Suprapubic skin (tissue), 4 donors: ENCODE results near the gene GLIS1. TPM values are rescaled to one million over a fixed set of nuclear protein-coding genes. Genes with fewer than 3 reads are reported as not detected.
A peak's percentile ranks its signal among the peaks of the same experiment; 100 is the strongest.

ENCODE experiments used
- DNase-seq, 2 donors: peaks; one replicate each; pipeline ENCODE4 v3.0.0-alpha.2; 2019; ENCODE audit warnings: low spot score in 2 of 2
- H3K27ac ChIP-seq: fragments of 200-600 bp; sonication (generic); one replicate; pipeline ENCODE4 v1.5.1; 2019
- H3K27me3 ChIP-seq: fragments of 200-600 bp; sonication (generic); one replicate; pipeline ENCODE4 v1.5.1; 2019
- H3K36me3 ChIP-seq: fragments of 200-600 bp; sonication (generic); one replicate; pipeline ENCODE4 v1.5.1; 2019
- H3K4me1 ChIP-seq: fragments of 200-600 bp; sonication (generic); one replicate; pipeline ENCODE4 v1.5.1; 2019
- H3K4me3 ChIP-seq: fragments of 200-600 bp; sonication (generic); one replicate; pipeline ENCODE4 v1.5.1; 2019; ENCODE audit warnings: mild to moderate bottlenecking
- H3K9me3 ChIP-seq: fragments of 200-600 bp; sonication (generic); one replicate; pipeline ENCODE4 v1.5.1; 2019
- CTCF ChIP-seq, 2 donors: fragments of 200-600 bp in 1 of 2; fragments of 450-650 bp in 1 of 2; sonication (generic) in 1 of 2; IDR thresholded peaks; one replicate each; pipeline ENCODE4 v1.5.1; 2016 to 2019; ENCODE audit warnings: antibody characterized with exemption in 2 of 2, mild to moderate bottlenecking in 1 of 2, moderate library complexity in 1 of 2
- EP300 ChIP-seq: sonication (generic); formaldehyde crosslinking; IDR thresholded peaks from one replicate; pipeline ENCODE4 v1.6.1; 2017; ENCODE audit warnings: antibody characterized with exemption
- POLR2A ChIP-seq, 2 donors: fragments of 450-650 bp; IDR thresholded peaks; one replicate each; pipeline ENCODE4 v1.6.1; 2017; ENCODE audit warnings: antibody characterized with exemption in 2 of 2, mild to moderate bottlenecking in 2 of 2, moderate library complexity in 2 of 2
- POLR2AphosphoS5 ChIP-seq, 3 donors: sonication (generic); formaldehyde crosslinking; IDR thresholded peaks; one replicate each; pipeline ENCODE4 v1.6.1; 2017; ENCODE audit warnings: antibody characterized with exemption in 3 of 3
- WGBS: methylation state at CpG from one replicate; pipeline ENCODE4 v1.1.5; 2018; 5-methylcytosine and 5-hydroxymethylcytosine counted together
- total RNA-seq, 4 donors: library from RNA; depleted of rRNA; stranded (reverse); fragments of >200 nt; gene quantifications; one replicate each; pipeline ENCODE4 v1.1.0, GENCODE V29; 2016

Gene GLIS1
- total RNA-seq, 4 donors from 2014 or later = 0.34 to 1.5 (median 0.59) TPM

- Histone ChIP-seq H3K9me3 (no peaks in the 10 kb centered on the region), H3K4me3 (no peak overlapping the region), H3K4me1 (no peaks in the 10 kb centered on the region), H3K27ac (no peak overlapping the region), H3K36me3 (no peaks in the 10 kb centered on the region), H3K27me3 (no peaks in the 10 kb centered on the region)
- WGBS = 94% methylated on average over 6 of the region's 6 CpGs
- TF ChIP-seq EP300 (no peak), POLR2A (IDR thresholded peaks at IDR 0.05) (no peak), POLR2AphosphoS5 (IDR thresholded peaks at IDR 0.05) (no peak), CTCF (IDR thresholded peaks at IDR 0.05) (no peak)
- DNase-seq = no peak
Measured at GRCh38 chr1:53752281-53752680, 13.3 kb upstream of the GLIS1 start.

GRCh38 chr1:53747841-53748240 is 8.9 kb upstream of the GLIS1 start:
- Histone ChIP-seq H3K36me3 (no peaks in the 10 kb centered on the region), H3K27me3 (peaks cover 5% of the 10 kb centered on the region), H3K4me1 (no peaks in the 10 kb centered on the region), H3K9me3 (no peaks in the 10 kb centered on the region), H3K4me3 (no peak overlapping the region), H3K27ac (no peak overlapping the region)
- DNase-seq = no peak
- 98% methylated on average over 8 of the region's 8 CpGs for WGBS
- TF ChIP-seq CTCF (IDR thresholded peaks at IDR 0.05) (no peak), POLR2A (IDR thresholded peaks at IDR 0.05) (no peak), EP300 (no peak), POLR2AphosphoS5 (IDR thresholded peaks at IDR 0.05) (no peak)

GRCh38 chr1:53740621-53741105 is 1.7 kb upstream of the GLIS1 start:
- no peaks in the 10 kb centered on the region for H3K36me3 ChIP-seq
- no peak for DNase-seq
- H3K4me3 ChIP-seq = no peak overlapping the region
- peaks cover 24% of the 10 kb centered on the region for H3K4me1 ChIP-seq
- TF ChIP-seq EP300 (no peak), POLR2A (IDR thresholded peaks at IDR 0.05) (no peak), CTCF (IDR thresholded peaks at IDR 0.05) (no peak), POLR2AphosphoS5 (IDR thresholded peaks at IDR 0.05) (no peak)
- H3K9me3 ChIP-seq = no peaks in the 10 kb centered on the region
- 85% methylated on average over 8 of the region's 8 CpGs for WGBS
- H3K27ac ChIP-seq = no peak overlapping the region
- peaks cover 44% of the 10 kb centered on the region for H3K27me3 ChIP-seq

GRCh38 chr1:53738205-53739108 is 507 bp downstream of the GLIS1 start:
- DNase-seq = no peak
- Histone ChIP-seq H3K9me3 (no peaks in the 10 kb centered on the region), H3K4me3 (peak overlapping the region; percentile 69), H3K27me3 (peaks cover 48% of the 10 kb centered on the region), H3K36me3 (no peaks in the 10 kb centered on the region), H3K27ac (no peak overlapping the region), H3K4me1 (peaks cover 24% of the 10 kb centered on the region)
- no peak for TF ChIP-seq POLR2AphosphoS5 (IDR thresholded peaks at IDR 0.05)
- TF ChIP-seq EP300 = no peak
- TF ChIP-seq POLR2A (IDR thresholded peaks at IDR 0.05) = no peak
- no peak for TF ChIP-seq CTCF (IDR thresholded peaks at IDR 0.05)
- 2% methylated on average over 37 of the region's 101 CpGs for WGBS

GRCh38 chr1:53737648-53738204 is 1.2 kb downstream of the GLIS1 start:
- DNase-seq = no peak
- no peak overlapping the region for H3K27ac ChIP-seq
- peak overlapping the region; percentile 69 for H3K4me3 ChIP-seq
- 26% methylated on average over 14 of the region's 58 CpGs for WGBS
- H3K27me3 ChIP-seq = peaks cover 45% of the 10 kb centered on the region
- no peak for TF ChIP-seq POLR2AphosphoS5 (IDR thresholded peaks at IDR 0.05)
- H3K36me3 ChIP-seq = no peaks in the 10 kb centered on the region
- H3K4me1 ChIP-seq = peaks cover 24% of the 10 kb centered on the region
- H3K9me3 ChIP-seq = no peaks in the 10 kb centered on the region
